Measurements from ENCODE around the gene PEAR1.

- TF ChIP-seq POLR2A (IDR thresholded peaks at IDR 0.05) (no peak), CTCF (IDR thresholded peaks at IDR 0.05) (no peak)
These were observed 15.4 kb downstream of the PEAR1 start for GRCh38 chr1:156908955-156909354.

Measured in Peyer's patch (tissue), 4 donors.